NCI-H748 (cell line): ENCODE data around the gene MMP25.
A peak's percentile ranks its signal among the peaks of the same experiment; 100 is the strongest.
"Not testable (repeated sequence)": the region's sequence is repeated elsewhere in the genome, so short reads cannot be mapped to it uniquely, and the experiment has no call there.

Experiments used
- DNase-seq: peaks from one replicate; lab custom pipeline; 2025; ENCODE audit not compliant: unreplicated experiment; lab: John Stamatoyannopoulos, UW

Gene MMP25

DNA sequence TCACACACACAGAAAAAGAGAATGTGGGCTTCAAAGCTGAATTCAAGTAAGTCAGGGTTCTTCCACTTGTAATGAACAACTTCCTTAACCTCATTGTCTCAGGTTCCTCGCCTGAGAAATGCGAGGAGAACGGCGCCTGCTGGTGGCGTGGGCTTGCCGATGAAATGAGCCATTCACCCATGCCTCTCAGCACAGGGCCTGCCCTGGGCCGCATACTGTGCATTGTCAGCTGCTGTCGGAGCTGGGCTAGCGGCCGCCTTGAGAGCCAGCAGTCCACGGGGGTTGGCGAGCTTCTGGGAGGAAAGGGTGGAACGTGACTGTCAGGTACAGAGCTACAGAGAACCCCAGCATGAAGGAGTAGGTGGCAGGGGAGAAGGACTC lies 7.0 kb downstream of the MMP25 start:
- DNase-seq: not testable (repeated sequence)

DNA sequence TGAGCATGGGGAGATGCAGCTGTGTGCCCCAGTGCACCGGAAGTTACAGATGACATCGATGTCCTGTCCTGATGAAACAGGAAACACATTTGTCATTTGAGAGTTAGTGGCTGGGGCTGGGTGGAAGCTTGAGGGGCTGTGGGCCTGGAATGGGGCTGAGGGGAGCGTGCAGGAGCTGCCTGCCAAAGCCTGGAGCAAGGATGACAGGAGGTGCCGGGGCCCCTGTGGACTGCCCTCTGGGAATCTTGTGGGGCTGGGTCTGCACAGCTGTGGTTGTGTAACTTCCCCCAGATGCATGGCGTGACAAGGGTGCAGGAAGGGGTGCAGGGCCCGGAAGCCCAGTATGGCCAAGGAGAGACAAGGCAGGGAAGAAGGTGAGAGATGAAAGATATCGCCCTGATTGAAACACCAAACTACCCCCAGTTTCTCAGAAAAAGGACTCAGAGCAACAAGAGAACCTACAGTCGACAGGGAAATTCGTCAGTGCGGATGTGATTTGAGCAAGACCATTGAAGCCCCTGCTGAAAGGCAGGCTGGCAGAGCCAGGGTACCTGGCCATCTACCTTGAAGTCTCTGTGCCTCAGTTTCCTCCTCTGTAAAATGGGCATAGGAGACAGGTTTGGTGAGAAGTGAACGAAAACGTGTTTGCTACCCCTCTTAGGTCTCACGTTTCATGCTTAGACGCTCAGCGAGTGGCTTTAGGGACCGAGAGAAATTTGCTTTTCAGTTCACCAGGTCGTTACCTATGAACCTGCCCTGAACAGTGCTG lies 8.8 kb downstream of the MMP25 start:
- DNase-seq: no peak

DNA sequence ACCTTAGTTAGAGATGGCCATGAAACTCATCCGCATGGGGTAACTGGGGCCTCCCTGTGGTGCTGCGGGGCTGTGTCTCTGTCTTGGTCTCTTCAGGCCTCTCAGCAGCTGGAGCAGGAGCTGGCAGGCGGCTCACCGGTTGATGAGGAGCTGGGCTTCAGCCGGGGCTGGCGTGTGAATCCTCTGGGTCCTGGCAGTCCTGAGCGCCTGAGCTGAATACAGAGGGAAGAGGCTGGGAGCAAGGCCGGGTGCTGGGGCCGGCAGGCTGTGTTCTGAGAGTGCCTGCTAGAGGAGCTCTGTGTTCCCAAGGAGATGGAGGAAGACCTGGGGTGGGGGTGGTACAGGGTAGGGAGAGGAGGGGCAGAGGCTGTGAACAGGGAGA lies 9.4 kb downstream of the MMP25 start:
- not testable (repeated sequence) for DNase-seq

GRCh38 chr16:3056336-3057180 lies 10.2 kb downstream of the MMP25 start:
- no peak for DNase-seq

DNA sequence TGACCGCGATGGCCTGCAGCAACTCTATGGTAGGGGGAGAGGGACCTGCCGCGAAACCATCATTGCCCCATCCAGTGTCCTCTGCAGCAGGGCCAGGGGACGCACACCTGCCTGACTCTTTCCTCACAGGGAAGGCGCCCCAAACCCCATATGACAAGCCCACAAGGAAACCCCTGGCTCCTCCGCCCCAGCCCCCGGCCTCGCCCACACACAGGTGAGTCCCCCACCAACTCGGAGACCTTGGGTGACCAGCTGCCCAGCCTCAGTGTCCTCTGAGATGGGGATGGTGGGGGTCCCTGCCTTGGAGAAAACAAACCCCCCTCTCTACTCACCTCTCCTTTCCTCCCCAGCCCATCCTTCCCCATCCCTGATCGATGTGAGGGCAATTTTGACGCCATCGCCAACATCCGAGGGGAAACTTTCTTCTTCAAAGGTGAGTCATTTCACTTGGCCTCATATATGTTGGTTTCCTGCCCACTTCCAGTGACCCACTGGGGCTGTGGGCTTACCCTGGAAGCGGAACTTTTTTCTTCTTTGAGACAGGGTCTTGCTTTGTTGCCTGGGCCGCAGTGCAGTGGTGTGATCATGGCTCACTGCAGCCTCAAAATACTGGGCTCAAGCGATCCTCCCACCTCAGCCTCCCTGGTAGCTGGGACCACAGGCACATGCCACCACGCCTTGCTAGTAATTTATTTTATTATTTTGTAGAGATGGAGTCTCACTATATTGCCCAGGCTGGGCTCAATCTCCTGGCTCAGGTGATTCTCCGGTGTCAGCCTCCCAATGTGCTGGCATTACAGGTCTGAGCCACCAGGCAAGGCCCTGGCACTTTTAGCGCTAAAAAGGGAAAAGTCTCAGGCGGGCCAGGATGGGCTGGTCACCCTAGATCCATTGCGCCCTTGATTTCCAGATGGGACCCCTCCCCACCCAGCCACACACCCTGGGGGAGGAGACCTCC lies 11.1 kb downstream of the MMP25 start:
- no peak for DNase-seq

DNA sequence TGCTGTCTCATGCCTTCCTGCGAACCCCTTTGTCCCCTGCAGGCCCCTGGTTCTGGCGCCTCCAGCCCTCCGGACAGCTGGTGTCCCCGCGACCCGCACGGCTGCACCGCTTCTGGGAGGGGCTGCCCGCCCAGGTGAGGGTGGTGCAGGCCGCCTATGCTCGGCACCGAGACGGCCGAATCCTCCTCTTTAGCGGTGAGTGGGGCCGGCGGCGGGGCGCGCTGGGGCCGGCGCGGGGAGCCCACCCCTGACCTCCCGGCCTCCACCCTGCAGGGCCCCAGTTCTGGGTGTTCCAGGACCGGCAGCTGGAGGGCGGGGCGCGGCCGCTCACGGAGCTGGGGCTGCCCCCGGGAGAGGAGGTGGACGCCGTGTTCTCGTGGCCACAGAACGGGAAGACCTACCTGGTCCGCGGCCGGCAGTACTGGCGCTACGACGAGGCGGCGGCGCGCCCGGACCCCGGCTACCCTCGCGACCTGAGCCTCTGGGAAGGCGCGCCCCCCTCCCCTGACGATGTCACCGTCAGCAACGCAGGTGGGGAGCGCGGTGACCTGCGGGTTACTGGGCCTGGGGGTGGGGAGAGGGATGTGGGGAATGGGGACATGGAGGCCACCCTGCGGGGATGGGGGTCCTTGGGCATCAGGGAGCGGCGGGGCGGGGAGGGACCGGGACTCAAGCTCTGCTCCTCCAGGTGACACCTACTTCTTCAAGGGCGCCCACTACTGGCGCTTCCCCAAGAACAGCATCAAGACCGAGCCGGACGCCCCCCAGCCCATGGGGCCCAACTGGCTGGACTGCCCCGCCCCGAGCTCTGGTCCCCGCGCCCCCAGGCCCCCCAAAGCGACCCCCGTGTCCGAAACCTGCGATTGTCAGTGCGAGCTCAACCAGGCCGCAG lies 12.0 kb downstream of the MMP25 start:
- DNase-seq: peak; percentile 55

DNA sequence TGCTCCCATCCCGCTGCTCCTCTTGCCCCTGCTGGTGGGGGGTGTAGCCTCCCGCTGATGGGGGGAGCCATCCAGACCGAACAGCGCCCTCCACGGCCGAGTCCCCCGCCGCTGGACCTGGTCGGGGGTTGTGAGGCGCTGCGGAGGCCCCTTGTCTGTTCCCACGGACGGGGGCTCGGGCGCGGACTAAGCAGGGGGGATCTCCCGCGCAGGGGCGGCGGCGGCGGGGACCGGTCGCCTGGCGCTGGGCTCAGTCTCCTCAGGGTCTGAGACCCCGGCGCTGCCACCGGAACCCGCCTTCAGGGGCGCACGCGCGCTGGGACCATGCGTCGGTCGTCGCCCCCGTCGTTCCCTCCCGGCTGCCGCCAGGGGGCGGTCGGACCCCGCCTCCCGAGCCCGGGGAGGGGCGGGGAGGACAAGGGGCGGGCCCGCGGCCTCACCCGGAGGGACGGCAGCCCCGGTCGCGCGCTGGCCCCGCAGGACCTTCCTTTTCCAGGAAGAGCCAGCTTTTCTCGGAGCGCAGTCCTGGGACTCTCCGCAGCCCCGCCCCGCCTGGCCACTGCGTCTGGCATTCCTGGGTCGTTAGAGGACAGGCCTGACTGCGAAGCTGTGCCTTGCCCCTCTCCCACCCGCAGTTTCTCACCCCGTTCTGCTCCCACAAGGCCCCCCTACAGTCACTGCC lies 12.8 kb downstream of the MMP25 start:
- DNase-seq: peak; percentile 78

DNA sequence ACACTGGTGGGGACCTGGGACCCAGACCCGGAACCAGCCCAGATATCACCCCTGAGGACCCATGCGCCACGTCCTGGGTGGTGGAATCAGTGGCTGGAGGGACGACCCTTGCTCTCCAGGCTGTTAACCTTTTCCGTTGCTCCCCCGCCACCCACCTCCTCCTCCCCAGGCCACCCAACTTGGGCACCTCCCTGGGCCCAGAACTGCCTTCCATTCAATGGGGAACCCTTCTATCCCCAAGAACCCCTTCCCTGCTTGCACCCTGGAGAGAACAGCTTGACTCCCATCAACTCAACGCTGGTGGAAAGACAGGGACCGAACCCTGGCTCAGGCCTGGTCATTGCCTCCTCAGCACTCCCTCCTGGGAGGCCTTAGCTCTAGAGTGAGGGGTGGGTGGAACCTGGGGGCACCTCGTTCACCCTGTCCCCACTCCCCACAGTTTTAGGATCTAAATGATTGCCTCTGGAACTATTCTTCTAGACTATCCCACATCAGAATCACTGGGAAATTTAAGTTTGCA lies 13.4 kb downstream of the MMP25 start:
- no peak for DNase-seq

GRCh38 chr16:3060339-3061127 lies 14.2 kb downstream of the MMP25 start:
- DNase-seq: no peak

- no peak for DNase-seq
Observed at GRCh38 chr16:3062553-3062952, 16.2 kb downstream of the MMP25 start.

GRCh38 chr16:3063625-3064386 lies 17.4 kb downstream of the MMP25 start:
- DNase-seq: no peak

DNA sequence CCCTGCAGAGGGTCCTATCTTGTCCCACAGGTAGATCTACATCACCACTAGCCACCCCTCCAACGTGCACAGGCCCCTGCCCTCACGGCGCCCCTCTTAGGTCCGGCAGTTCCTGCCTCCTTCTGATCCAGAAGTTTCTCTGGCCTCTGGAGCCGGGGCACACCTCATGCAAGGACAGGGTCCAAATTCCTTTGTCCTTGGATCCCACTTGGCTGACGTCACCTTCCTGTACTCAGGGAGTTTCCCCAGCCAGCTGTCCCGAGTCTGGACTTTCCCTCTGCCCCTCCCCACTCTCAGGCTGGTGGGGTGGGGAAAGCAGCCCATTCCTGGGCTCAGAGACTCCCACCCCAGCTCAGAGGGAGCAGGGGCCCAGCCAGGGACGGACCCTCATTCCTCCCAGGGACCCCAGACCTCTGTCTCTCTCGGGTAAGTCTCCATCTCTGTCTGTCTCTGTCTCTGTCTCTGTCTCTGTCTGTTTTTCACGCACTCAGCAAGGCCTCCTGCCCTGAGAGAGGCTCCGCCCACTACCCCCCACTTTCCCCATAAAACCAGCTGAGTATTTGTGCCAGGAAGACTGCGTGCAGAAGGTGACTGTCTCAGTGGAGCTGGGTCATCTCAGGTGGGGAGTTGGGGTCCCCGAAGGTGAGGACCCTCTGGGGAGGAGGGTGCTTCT lies 18.8 kb downstream of the MMP25 start, which contains the start of gene IL32:
TSS of gene IL32 (plus strand) at position 572 of the 673 bp plus-strand sequence. CDS start 172 bp downstream, outside the sequence.
- no peak for DNase-seq

DNA sequence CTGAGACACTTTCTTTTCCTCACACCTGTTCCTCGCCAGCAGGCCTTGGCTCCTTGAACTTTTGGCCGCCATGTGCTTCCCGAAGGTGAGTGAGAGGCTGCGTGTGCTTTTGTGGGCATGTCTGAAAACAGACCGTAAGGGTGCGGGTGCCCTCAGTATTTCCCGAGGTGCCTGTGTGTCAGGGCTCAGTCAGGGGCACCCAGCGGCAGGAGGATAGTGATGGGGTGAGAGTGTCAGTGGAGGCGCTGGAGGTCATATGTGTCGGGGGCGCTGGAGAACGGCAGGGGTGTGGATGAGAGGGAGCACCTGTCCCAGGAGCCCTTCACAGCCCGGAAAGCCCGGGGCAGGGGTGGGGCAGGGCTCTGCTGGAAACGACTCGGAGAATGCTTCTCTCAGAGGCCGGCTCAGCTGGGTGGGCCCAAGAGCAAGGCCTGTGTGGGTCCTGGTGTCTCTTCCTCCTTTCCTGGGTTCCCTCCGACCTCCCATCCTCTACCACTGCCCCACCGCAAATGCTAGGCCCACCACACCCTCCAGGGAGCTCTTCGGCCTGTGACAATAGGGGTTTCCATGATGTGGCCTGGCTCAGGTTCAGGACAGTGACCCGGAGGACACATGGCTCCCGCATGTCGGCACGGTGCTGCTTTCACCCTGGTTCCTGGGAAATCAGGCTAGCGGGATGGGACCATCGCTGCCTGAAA lies 19.5 kb downstream of the MMP25 start:
- DNase-seq: no peak

GRCh38 chr16:3066440-3066748 lies 20.0 kb downstream of the MMP25 start:
- DNase-seq: no peak

DNA sequence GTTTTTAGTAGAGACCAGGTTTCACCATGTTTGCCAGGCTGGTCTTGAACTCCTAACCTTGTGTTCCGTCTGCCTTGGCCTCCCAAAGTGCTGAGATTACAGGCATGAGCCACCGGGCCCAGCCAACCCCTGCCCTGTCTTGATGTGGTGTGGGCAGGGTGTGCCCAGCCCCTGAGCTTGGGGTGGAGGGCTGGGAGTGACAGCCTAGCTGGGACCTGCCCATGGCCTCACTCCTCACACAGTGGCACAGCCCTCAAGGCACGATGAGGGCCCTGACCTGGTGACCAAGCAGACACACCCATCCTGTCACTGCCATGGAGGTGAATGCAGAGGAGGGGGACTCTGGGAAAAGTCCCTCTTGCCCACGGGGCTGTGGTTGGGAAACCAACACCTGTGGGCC lies 22.1 kb downstream of the MMP25 start:
- DNase-seq: no peak

DNA sequence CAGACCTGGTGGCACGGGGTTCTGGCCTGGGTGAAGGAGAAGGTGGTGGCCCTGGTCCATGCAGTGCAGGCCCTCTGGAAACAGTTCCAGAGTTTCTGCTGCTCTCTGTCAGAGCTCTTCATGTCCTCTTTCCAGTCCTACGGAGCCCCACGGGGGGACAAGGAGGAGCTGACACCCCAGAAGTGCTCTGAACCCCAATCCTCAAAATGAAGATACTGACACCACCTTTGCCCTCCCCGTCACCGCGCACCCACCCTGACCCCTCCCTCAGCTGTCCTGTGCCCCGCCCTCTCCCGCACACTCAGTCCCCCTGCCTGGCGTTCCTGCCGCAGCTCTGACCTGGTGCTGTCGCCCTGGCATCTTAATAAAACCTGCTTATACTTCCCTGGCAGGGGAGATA lies 22.8 kb downstream of the MMP25 start:
- not testable (repeated sequence) for DNase-seq

GRCh38 chr16:3070608-3071111 lies 24.3 kb downstream of the MMP25 start:
- no peak for DNase-seq
